Mesenteric fat pad (tissue), 1 donor: ENCODE measurements around the gene MAML2. TPM values are rescaled to one million over a fixed set of nuclear protein-coding genes. Genes with fewer than 3 reads are reported as not detected.

Experiments used
- DNase-seq: peaks from one replicate; pipeline ENCODE4 v3.0.0-alpha.2; 2020; ENCODE audit warnings: low spot score
- total RNA-seq: library from RNA; stranded (reverse); fragmentation: NEBNext Ultra II Directional; extraction: Animal tissue kit (Norgen Biotek cat#: 25700); gene quantifications from one replicate; pipeline ENCODE4 v1.2.1, GENCODE V29; 2021
- donor health status: DM: yes; HTN: yes; CAD: no.

MAML2 gene
- total RNA-seq, 1 donor from 2014 or later = 19.9 TPM

- no peak for DNase-seq
Observed at GRCh38 chr11:96049426-96049825, 293.6 kb downstream of the MAML2 start.

GRCh38 chr11:96045622-96046456 is 297.2 kb downstream of the MAML2 start:
- DNase-seq = no peak

GRCh38 chr11:96044747-96045146 is 298.2 kb downstream of the MAML2 start:
- DNase-seq = no peak

- no peak for DNase-seq
Observed at GRCh38 chr11:96044311-96044710, 298.7 kb downstream of the MAML2 start.

- no peak for DNase-seq
Observed at GRCh38 chr11:96043291-96043690, 299.7 kb downstream of the MAML2 start.

- no peak for DNase-seq
Observed at GRCh38 chr11:96038046-96038445, 304.9 kb downstream of the MAML2 start.

- DNase-seq = no peak
Observed at GRCh38 chr11:96037405-96037949, 305.5 kb downstream of the MAML2 start.

- DNase-seq = no peak
Observed at GRCh38 chr11:96036863-96037262, 306.1 kb downstream of the MAML2 start.

GRCh38 chr11:96035740-96036078 is 307.3 kb downstream of the MAML2 start:
- DNase-seq = no peak

- DNase-seq = no peak
Observed at GRCh38 chr11:96035031-96035739, 307.8 kb downstream of the MAML2 start.

GRCh38 chr11:96033599-96033998 is 309.4 kb downstream of the MAML2 start:
- DNase-seq = no peak

- no peak for DNase-seq
Observed at GRCh38 chr11:96033095-96033494, 309.9 kb downstream of the MAML2 start.

- no peak for DNase-seq
Observed at GRCh38 chr11:96028746-96029145, 314.2 kb downstream of the MAML2 start.

- DNase-seq = no peak
Observed at GRCh38 chr11:96027021-96027420, 316.0 kb downstream of the MAML2 start.

GRCh38 chr11:96026310-96026709 is 316.7 kb downstream of the MAML2 start:
- DNase-seq = no peak

- no peak for DNase-seq
Observed at GRCh38 chr11:96024666-96025065, 318.3 kb downstream of the MAML2 start.

- DNase-seq = no peak
Observed at GRCh38 chr11:96023275-96023674, 319.7 kb downstream of the MAML2 start.

GRCh38 chr11:96021901-96022650 is 320.9 kb downstream of the MAML2 start:
- no peak for DNase-seq

GRCh38 chr11:96019810-96020747 is 322.9 kb downstream of the MAML2 start:
- DNase-seq = no peak

GRCh38 chr11:96019281-96019680 is 323.7 kb downstream of the MAML2 start:
- no peak for DNase-seq

GRCh38 chr11:96017856-96018255 is 325.1 kb downstream of the MAML2 start:
- DNase-seq = no peak
